ENCODE data around the gene ZSCAN10. TPM values are rescaled to one million over a fixed set of nuclear protein-coding genes. Genes with fewer than 3 reads are reported as not detected.

ZSCAN10 gene
- total RNA-seq, 2 experiments from 2014 or later: 0.36 to 0.56 TPM

- no peak overlapping the region for H3K4me3 Mint-ChIP-seq
- DNase-seq (no peak), ATAC-seq (ENCODE audit: poor library complexity) (no peak)
- ChIA-PET POLR2A (interaction anchor here (1.2 to 9.3 kb wide), 5 partner anchors 22 to 49 kb away, joined by 4 to 91 read pairs (median 17); partner anchors contain the start of gene IL32), CTCF (interaction anchor here (0.8 to 3.7 kb wide), 7 partner anchors 11 to 66 kb away, joined by 3 to 30 read pairs (median 4); no protein-coding TSS in a partner anchor)
- no peak overlapping the region for H3K4me3 ChIP-seq (ENCODE audit: low read length)
- no peaks in the 10 kb centered on the region for H3K27me3 Mint-ChIP-seq
- intact Hi-C loops (cut with DNase I, micrococcal nuclease): no loop called here
- no peaks in the 10 kb centered on the region for H3K27me3 ChIP-seq (ENCODE audit: control insufficient read depth in 1 of 2, insufficient read depth in 2 of 2, low read length in 2 of 2)
- no peaks in the 10 kb centered on the region for H3K36me3 ChIP-seq (ENCODE audit: insufficient read depth, low read length)
- no peak for TF ChIP-seq CTCF (IDR thresholded peaks at IDR 0.05)
- peak overlapping the region; percentile 71 for H3K27ac Mint-ChIP-seq
- H3K9me3 Mint-ChIP-seq: no peaks in the 10 kb centered on the region
- no peaks in the 10 kb centered on the region for H3K9me3 ChIP-seq (ENCODE audit: control insufficient read depth in 1 of 2, insufficient read depth in 1 of 2, low read length in 2 of 2)
- no peaks in the 10 kb centered on the region for H3K36me3 Mint-ChIP-seq (ENCODE audit: low read depth)
- H3K4me1 Mint-ChIP-seq (ENCODE audit: low read depth): peaks cover 65% of the 10 kb centered on the region
- H3K27ac ChIP-seq (ENCODE audit: low read depth in 1 of 2, low read length in 2 of 2): no peak overlapping the region
- peaks cover 70% of the 10 kb centered on the region for H3K4me1 ChIP-seq (ENCODE audit: insufficient read depth, low read length)
Observed at GRCh38 chr16:3097266-3097665, 1.8 kb downstream of the ZSCAN10 start.

GRCh38 chr16:3096362-3096761, 2.7 kb downstream of the ZSCAN10 start:
- no peak for TF ChIP-seq CTCF (IDR thresholded peaks at IDR 0.05)
- intact Hi-C loops (cut with DNase I, micrococcal nuclease): loop anchor here in 1 of 2 experiments (1.0 kb wide), 1 partner anchor 33 kb away; no protein-coding TSS in a partner anchor
- ATAC-seq (ENCODE audit: poor library complexity) (no peak), DNase-seq (no peak)
- ChIA-PET POLR2A (interaction anchor here (1.2 to 9.3 kb wide), 5 partner anchors 21 to 48 kb away, joined by 4 to 91 read pairs (median 17); partner anchors contain the start of gene IL32), CTCF (interaction anchor here (0.8 to 2.4 kb wide), 9 partner anchors 10 to 65 kb away, joined by 3 to 20 read pairs (median 4); partner anchors contain the start of gene ZNF213)
- Mint-ChIP-seq H3K4me1 (ENCODE audit: low read depth) (peaks cover 60% of the 10 kb centered on the region), H3K27me3 (no peaks in the 10 kb centered on the region), H3K36me3 (ENCODE audit: low read depth) (no peaks in the 10 kb centered on the region), H3K4me3 (no peak overlapping the region), H3K27ac (no peak overlapping the region), H3K9me3 (no peaks in the 10 kb centered on the region)
- H3K9me3 ChIP-seq (ENCODE audit: control insufficient read depth in 1 of 2, insufficient read depth in 1 of 2, low read length in 2 of 2): no peaks in the 10 kb centered on the region
- no peaks in the 10 kb centered on the region for H3K27me3 ChIP-seq (ENCODE audit: control insufficient read depth in 1 of 2, insufficient read depth in 2 of 2, low read length in 2 of 2)
- peaks cover 71% of the 10 kb centered on the region for H3K4me1 ChIP-seq (ENCODE audit: insufficient read depth, low read length)
- H3K27ac ChIP-seq (ENCODE audit: low read depth in 1 of 2, low read length in 2 of 2): peak overlapping the region; percentile 2 to 48
- H3K4me3 ChIP-seq (ENCODE audit: low read length): no peak overlapping the region
- H3K36me3 ChIP-seq (ENCODE audit: insufficient read depth, low read length): no peaks in the 10 kb centered on the region

GRCh38 chr16:3095869-3096268, 3.2 kb downstream of the ZSCAN10 start:
- CTCF ChIA-PET: interaction anchor here (0.8 to 2.4 kb wide), 9 partner anchors 19 to 64 kb away, joined by 3 to 20 read pairs (median 4); partner anchors contain the start of gene ZNF213
- Histone ChIP-seq H3K27ac (ENCODE audit: low read depth in 1 of 2, low read length in 2 of 2) (peak overlapping the region; percentile 2 to 48), H3K27me3 (ENCODE audit: control insufficient read depth in 1 of 2, insufficient read depth in 2 of 2, low read length in 2 of 2) (no peaks in the 10 kb centered on the region), H3K36me3 (ENCODE audit: insufficient read depth, low read length) (no peaks in the 10 kb centered on the region), H3K4me3 (ENCODE audit: low read length) (no peak overlapping the region), H3K4me1 (ENCODE audit: insufficient read depth, low read length) (peaks cover 71% of the 10 kb centered on the region), H3K9me3 (ENCODE audit: control insufficient read depth in 1 of 2, insufficient read depth in 1 of 2, low read length in 2 of 2) (no peaks in the 10 kb centered on the region)
- peak overlapping the region; percentile 38 for H3K4me3 Mint-ChIP-seq
- peak overlapping the region; percentile 66 for H3K27ac Mint-ChIP-seq
- ATAC-seq (ENCODE audit: poor library complexity) (peak; percentile 56), DNase-seq (peak in 11 of 14 experiments; percentile 34 to 89 (median 52))
- TF ChIP-seq CTCF (IDR thresholded peaks at IDR 0.05): peak; percentile 63
- peaks cover 60% of the 10 kb centered on the region for H3K4me1 Mint-ChIP-seq (ENCODE audit: low read depth)
- H3K9me3 Mint-ChIP-seq: no peaks in the 10 kb centered on the region
- intact Hi-C loops (cut with DNase I, micrococcal nuclease): loop anchor here in 1 of 2 experiments (1.0 to 2.0 kb wide), 2 partner anchors 33 to 71 kb away; no protein-coding TSS in a partner anchor
- no peaks in the 10 kb centered on the region for H3K36me3 Mint-ChIP-seq (ENCODE audit: low read depth)
- H3K27me3 Mint-ChIP-seq: no peaks in the 10 kb centered on the region
- POLR2A ChIA-PET: interaction anchor here (1.3 to 9.3 kb wide), 3 partner anchors 20 to 33 kb away, joined by 5 to 91 read pairs (median 19); no protein-coding TSS in a partner anchor
